SK-N-SH treated with all-trans-retinoic acid at 6 μM for 48 hours (cell line): Measurements from ENCODE around the gene NUP205.

Experiments used
- ATAC-seq: fragments of 200-7000 bp; cut with Tn5 transposase; 3 replicates; pipeline ENCODE4 v1.9.1; 2020; ENCODE audit warnings: mild to moderate bottlenecking, moderate library complexity
- ARNTL ChIP-seq: fragments of 450-650 bp; formaldehyde crosslinking; IDR thresholded peaks from 2 replicates; pipeline ENCODE4 v1.5.0; 2020; ENCODE audit warnings: low read depth, mild to moderate bottlenecking, moderate library complexity, borderline replicate concordance
- CREB5 ChIP-seq: fragments of 250-450 bp; sonication (Bioruptor Pico); IDR thresholded peaks from 2 replicates; pipeline ENCODE4 v1.5.1; 2020; ENCODE audit warnings: low read depth, mild to moderate bottlenecking, moderate library complexity
- CSDC2 ChIP-seq: fragments of 250-450 bp; sonication (Bioruptor Pico); IDR thresholded peaks from 2 replicates; pipeline ENCODE4 v1.5.0; 2020; ENCODE audit warnings: mild to moderate bottlenecking, moderate library complexity
- CSRNP3 ChIP-seq: fragments of 250-450 bp; sonication (Bioruptor Pico); IDR thresholded peaks from 2 replicates; pipeline ENCODE4 v1.5.1; 2021; ENCODE audit warnings: mild to moderate bottlenecking, moderate library complexity
- ESRRG ChIP-seq: fragments of 250-450 bp; sonication (Bioruptor Pico); IDR thresholded peaks from 2 replicates; pipeline ENCODE4 v1.6.1; 2021; ENCODE audit warnings: mild to moderate bottlenecking
- GLIS3 ChIP-seq: fragments of 250-450 bp; sonication (Bioruptor Pico); IDR thresholded peaks from 2 replicates; pipeline ENCODE4 v1.5.0; 2020; ENCODE audit warnings: mild to moderate bottlenecking, moderate library complexity
- ISL1 ChIP-seq: fragments of 250-450 bp; sonication (Bioruptor Pico); IDR thresholded peaks from 2 replicates; pipeline ENCODE4 v2.1.2; 2022; ENCODE audit warnings: mild to moderate bottlenecking, moderate library complexity
- OSR1 ChIP-seq: fragments of 250-450 bp; sonication (Bioruptor Pico); IDR thresholded peaks from 2 replicates; pipeline ENCODE4 v1.8.0; 2022; ENCODE audit warnings: moderate library complexity, mild to moderate bottlenecking, inconsistent platforms
- POU6F1 ChIP-seq: fragments of 250-450 bp; sonication (Bioruptor Pico); IDR thresholded peaks from 2 replicates; pipeline ENCODE4 v1.8.0; 2021; ENCODE audit warnings: low read depth, mild to moderate bottlenecking, moderate library complexity, borderline replicate concordance
- PPARA ChIP-seq: fragments of 250-450 bp; sonication (Bioruptor Pico); IDR thresholded peaks from 2 replicates; pipeline ENCODE4 v1.5.0; 2020; ENCODE audit warnings: mild to moderate bottlenecking, borderline replicate concordance
- RARB ChIP-seq: fragments of 250-450 bp; sonication (Bioruptor Pico); IDR thresholded peaks from 2 replicates; pipeline ENCODE4 v1.8.0; 2021; ENCODE audit warnings: mild to moderate bottlenecking, moderate library complexity
- SNAI2 ChIP-seq: fragments of 250-450 bp; sonication (Bioruptor Pico); IDR thresholded peaks from 2 replicates; pipeline ENCODE4 v1.5.0; 2020; ENCODE audit warnings: mild to moderate bottlenecking, moderate library complexity
- TCF4 ChIP-seq: fragments of 250-450 bp; sonication (Bioruptor Pico); IDR thresholded peaks from 2 replicates; pipeline ENCODE4 v1.8.0; 2021; ENCODE audit warnings: mild to moderate bottlenecking, moderate library complexity, borderline replicate concordance
- TOX ChIP-seq: fragments of 250-450 bp; sonication (Bioruptor Pico); IDR thresholded peaks from 2 replicates; pipeline ENCODE4 v1.8.0; 2021; ENCODE audit warnings: mild to moderate bottlenecking, moderate library complexity, borderline replicate concordance
- TSHZ2 ChIP-seq: fragments of 250-450 bp; sonication (Bioruptor Pico); IDR thresholded peaks from 2 replicates; pipeline ENCODE4 v1.5.0; 2020; ENCODE audit warnings: mild to moderate bottlenecking, moderate library complexity
- ZC3H10 ChIP-seq: fragments of 250-450 bp; sonication (Bioruptor Pico); IDR thresholded peaks from 2 replicates; pipeline ENCODE4 v1.5.1; 2021; ENCODE audit warnings: mild to moderate bottlenecking, moderate library complexity
- ZFP3 ChIP-seq: fragments of 250-450 bp; sonication (Bioruptor Pico); IDR thresholded peaks from 2 replicates; pipeline ENCODE4 v1.5.0; 2020; ENCODE audit warnings: mild to moderate bottlenecking, moderate library complexity
- ZNF70 ChIP-seq: fragments of 450-650 bp; formaldehyde crosslinking; IDR thresholded peaks from 2 replicates; pipeline ENCODE4 v1.5.0; 2020; ENCODE audit warnings: mild to moderate bottlenecking, moderate library complexity
- ZNF8 ChIP-seq: fragments of 450-650 bp; formaldehyde crosslinking; IDR thresholded peaks from 2 replicates; pipeline ENCODE4 v1.5.0; 2020; ENCODE audit warnings: mild to moderate bottlenecking, moderate library complexity

The NUP205 gene

GRCh38 chr7:135537905-135538304 lies 19.8 kb upstream of the NUP205 start (continued):
- no peak for TF ChIP-seq POU6F1 (CRISPR knock-in tag)

- no peak for ATAC-seq
- TF ChIP-seq ZNF70 (CRISPR knock-in tag): no peak
- no peak for TF ChIP-seq ESRRG (CRISPR knock-in tag)
- TF ChIP-seq POU6F1 (CRISPR knock-in tag): no peak
- no peak for TF ChIP-seq ZC3H10 (CRISPR knock-in tag)
- no peak for TF ChIP-seq CREB5 (CRISPR knock-in tag)
- no peak for TF ChIP-seq ISL1
- TF ChIP-seq ARNTL (CRISPR knock-in tag): no peak
- no peak for TF ChIP-seq TSHZ2 (CRISPR knock-in tag)
- TF ChIP-seq CSRNP3: no peak
- no peak for TF ChIP-seq TCF4
- no peak for TF ChIP-seq GLIS3 (CRISPR knock-in tag)
- no peak for TF ChIP-seq SNAI2 (CRISPR knock-in tag)
- TF ChIP-seq TOX (CRISPR knock-in tag): no peak
Measured at GRCh38 chr7:135538376-135538775, 19.3 kb upstream of the NUP205 start.

- no peak for ATAC-seq
- TF ChIP-seq RARB (CRISPR knock-in tag) (no peak), POU6F1 (CRISPR knock-in tag) (no peak), ZFP3 (CRISPR knock-in tag) (no peak), OSR1 (CRISPR knock-in tag) (no peak), PPARA (no peak), ESRRG (CRISPR knock-in tag) (no peak), ZC3H10 (CRISPR knock-in tag) (no peak), ISL1 (no peak), ZNF8 (no peak), TOX (CRISPR knock-in tag) (no peak)
Measured at GRCh38 chr7:135539629-135540028, 18.1 kb upstream of the NUP205 start.

GRCh38 chr7:135541029-135541428 lies 16.7 kb upstream of the NUP205 start:
- TF ChIP-seq RARB (CRISPR knock-in tag) (no peak), SNAI2 (CRISPR knock-in tag) (no peak), CSDC2 (CRISPR knock-in tag) (no peak), ARNTL (CRISPR knock-in tag) (no peak), OSR1 (CRISPR knock-in tag) (no peak)
- TF ChIP-seq, all 23 proteins: peak for 0
- ATAC-seq: no peak
